ENCODE data around the gene DEFB128. TPM values are rescaled to one million over a fixed set of nuclear protein-coding genes. Genes with fewer than 3 reads are reported as not detected.

The DEFB128 gene
- total and polyA plus RNA-seq, 9 of the 15 experiments (the other 6 are each of a cell fraction or from before 2014, with no cell fraction given), result not detected

GRCh38 chr20:184288-184687 lies 5.2 kb downstream of the DEFB128 start (continued):
- TF ChIP-seq CHD7 (IDR thresholded peaks at IDR 0.05; ENCODE audit: low read depth, low read length) (no peak), SREBF1 (IDR thresholded peaks at IDR 0.05; ENCODE audit: borderline replicate concordance, low read depth, low read length) (no peak), CBX8 (IDR thresholded peaks at IDR 0.05; ENCODE audit: borderline replicate concordance, extremely low read depth, low read depth, low read length, poor library complexity, severe bottlenecking) (no peak), U2AF1 (optimal IDR thresholded peaks at IDR 0.05; ENCODE audit: low read depth, low read length) (no peak), POLR2AphosphoS5 (IDR thresholded peaks at IDR 0.05; ENCODE audit: control insufficient read depth, insufficient read depth, low read depth, low read length) (no peak), ZNF277 (CRISPR knock-in tag; IDR thresholded peaks at IDR 0.05; ENCODE audit: borderline replicate concordance) (no peak), SMARCA5 (IDR thresholded peaks at IDR 0.05) (no peak), ZBTB34 (CRISPR knock-in tag; IDR thresholded peaks at IDR 0.05) (no peak), PRPF4 (IDR thresholded peaks at IDR 0.05; ENCODE audit: insufficient read depth, low read depth, low read length, poor library complexity, severe bottlenecking) (no peak), ZNF133 (CRISPR knock-in tag; IDR thresholded peaks at IDR 0.05) (no peak), SAFB (IDR thresholded peaks at IDR 0.05; ENCODE audit: borderline replicate concordance, low read depth, low read length) (no peak), NCOA1 (IDR thresholded peaks at IDR 0.05; ENCODE audit: low read depth) (no peak)

Data from K562 (cell line).